ENCODE results near the gene DDX23. TPM values are rescaled to one million over a fixed set of nuclear protein-coding genes. Genes with fewer than 3 reads are reported as not detected.

DDX23 gene
- total RNA-seq, 1 experiment from 2014 or later = 98.1 TPM

- Histone ChIP-seq H3K23me2 (ENCODE audit: insufficient read length, low read depth, low read length, poor library complexity, severe bottlenecking) (no peaks in the 10 kb centered on the region), H3K23ac (ENCODE audit: insufficient read length, low read depth, low read length) (no peak overlapping the region), H3K14ac (ENCODE audit: insufficient read depth, low read length) (no peak overlapping the region), H4K5ac (ENCODE audit: insufficient read length, low read depth, low read length) (no peak overlapping the region), H2AK5ac (ENCODE audit: insufficient read length, low read length) (no peak overlapping the region), H3K4me1 (ENCODE audit: insufficient read depth, low read length) (no peaks in the 10 kb centered on the region), H4K20me1 (ENCODE audit: control insufficient read depth, insufficient read depth, insufficient read length) (no peaks in the 10 kb centered on the region), H2BK12ac (ENCODE audit: insufficient read length, low read depth, low read length) (no peak overlapping the region), H3K4me2 (ENCODE audit: insufficient read depth, insufficient read length, low read length) (no peak overlapping the region), H3K9ac (ENCODE audit: extremely low read depth, insufficient read length, low read length) (no peak overlapping the region), H3K79me2 (ENCODE audit: insufficient read depth, low read length) (no peaks in the 10 kb centered on the region), H4K91ac (ENCODE audit: insufficient read length, low read depth, low read length) (no peak overlapping the region), H3K18ac (ENCODE audit: insufficient read length, low read depth, low read length) (no peak overlapping the region), H3T11ph (ENCODE audit: low read length) (no peak overlapping the region), H2BK5ac (ENCODE audit: insufficient read length, low read length) (no peak overlapping the region), H4K8ac (replicated peaks; ENCODE audit: insufficient read length, low read depth, low read length) (no peak overlapping the region), H2BK15ac (ENCODE audit: low read depth, low read length) (no peak overlapping the region), H3K56ac (ENCODE audit: insufficient read length, low read depth, low read length) (no peak overlapping the region), H2BK20ac (ENCODE audit: low read depth, low read length, poor library complexity, severe bottlenecking) (no peak overlapping the region), H2AFZ (ENCODE audit: low read length) (no peak overlapping the region), H3K27ac (ENCODE audit: insufficient read length, low read depth, low read length) (no peak overlapping the region), H3K9me3 (ENCODE audit: control insufficient read depth, low read depth, low read length) (no peaks in the 10 kb centered on the region), H3K79me1 (ENCODE audit: insufficient read depth, low read depth, low read length, poor library complexity, severe bottlenecking) (no peaks in the 10 kb centered on the region), H3K4ac (ENCODE audit: low read depth, low read length) (no peak overlapping the region), H3K27me3 (ENCODE audit: insufficient read depth, low read length) (no peaks in the 10 kb centered on the region), H2BK120ac (ENCODE audit: low read depth, low read length, poor library complexity, severe bottlenecking) (no peak overlapping the region)
- no CpG with 5 or more reads among the region's 1 CpG for WGBS (ENCODE audit: extremely low coverage, insufficient read length, low lambda C conversion rate)
- Mint-ChIP-seq H3K4me1 (peaks cover 8% of the 10 kb centered on the region in 2 experiments), H3K36me3 (ENCODE audit: insufficient read depth in 1 of 3, low read depth in 3 of 3) (no peaks in the 10 kb centered on the region), H3K4me3 (no peak overlapping the region), H3K9me3 (no peaks in the 10 kb centered on the region; a peak in 1 of 5 replicates), H3K27ac (no peak overlapping the region), H3K27me3 (ENCODE audit: low read depth) (peaks cover 43% of the 10 kb centered on the region)
- DNase-seq = no peak
- TF ChIP-seq CTCF (conservative IDR thresholded peaks at IDR 0.05) = no peak
Observed at GRCh38 chr12:48894271-48894670, 42.3 kb upstream of the DDX23 start.

Measured in H9 (cell line).